WTC11 (cell line): ENCODE measurements around the gene WDCP. TPM values are rescaled to one million over a fixed set of nuclear protein-coding genes. Genes with fewer than 3 reads are reported as not detected.

Source experiments
- ATAC-seq: fragments of 200-7000 bp; cut with Tn5 transposase; 2 replicates; pipeline ENCODE4 v1.10.0; 2021; ENCODE audit warnings: mild to moderate bottlenecking, moderate library complexity
- CTCF ChIA-PET: fragments of 300-600 bp; sonication (Branson Sonifier 250); formaldehyde crosslinking; loops from one replicate; lab custom pipeline; 2021; ENCODE audit warnings: antibody characterized with exemption; lab: Charles Lee
- POLR2A ChIA-PET: fragments of 350-600 bp; sonication (Branson Sonifier 250); formaldehyde crosslinking; loops from one replicate; lab custom pipeline; 2021; ENCODE audit warnings: antibody characterized with exemption; lab: Charles Lee
- DNase-seq: peaks from one replicate; pipeline ENCODE4 v3.0.0; 2021; ENCODE audit warnings: low spot score
- H3K27ac Mint-ChIP-seq: 2 replicates; pipeline ENCODE4 v1.8.0; 2021; ENCODE audit warnings: mixed read lengths
- H3K27me3 Mint-ChIP-seq: 2 replicates; pipeline ENCODE4 v1.8.0; 2021; ENCODE audit warnings: low read depth, mild to moderate bottlenecking, moderate library complexity, mixed read lengths
- H3K36me3 Mint-ChIP-seq: 2 replicates; pipeline ENCODE4 v1.8.0; 2021; ENCODE audit warnings: mixed read lengths
- H3K4me1 Mint-ChIP-seq: 2 replicates; pipeline ENCODE4 v1.8.0; 2022; ENCODE audit warnings: mixed read lengths
- H3K4me3 Mint-ChIP-seq: 2 replicates; pipeline ENCODE4 v1.8.0; 2021; ENCODE audit warnings: mild to moderate bottlenecking, moderate library complexity, mixed read lengths
- H3K9me3 Mint-ChIP-seq: 2 replicates; pipeline ENCODE4 v1.8.0; 2021; ENCODE audit warnings: mixed read lengths
- ATF3 ChIP-seq: sonication (generic); formaldehyde crosslinking; conservative IDR thresholded peaks from 2 replicates; pipeline ENCODE4 v1.8.1; 2022; ENCODE audit warnings: mild to moderate bottlenecking, missing genetic modification reagents
- CREM ChIP-seq: sonication (generic); formaldehyde crosslinking; IDR thresholded peaks from 2 replicates; pipeline ENCODE4 v1.8.1; 2022; ENCODE audit warnings: mild to moderate bottlenecking, missing genetic modification reagents, moderate library complexity
- ESRRA ChIP-seq: sonication (generic); formaldehyde crosslinking; IDR thresholded peaks from 2 replicates; pipeline ENCODE4 v1.8.1; 2022; ENCODE audit warnings: mild to moderate bottlenecking, missing genetic modification reagents, borderline replicate concordance
- FOXJ3 ChIP-seq: sonication (generic); formaldehyde crosslinking; IDR thresholded peaks from 2 replicates; pipeline ENCODE4 v1.9.0; 2021; ENCODE audit warnings: missing genetic modification reagents, mild to moderate bottlenecking, borderline replicate concordance
- HMGA2 ChIP-seq: fragments of 250-450 bp; sonication (Bioruptor Pico); IDR thresholded peaks from 2 replicates; pipeline ENCODE4 v1.4.0; 2021; ENCODE audit warnings: mild to moderate bottlenecking, moderate library complexity
- KAT7 ChIP-seq: sonication (generic); formaldehyde crosslinking; IDR thresholded peaks from 2 replicates; pipeline ENCODE4 v1.8.1; 2023; ENCODE audit warnings: missing genetic modification reagents, mild to moderate bottlenecking, borderline replicate concordance
- MLX ChIP-seq: sonication (generic); formaldehyde crosslinking; IDR thresholded peaks from 2 replicates; pipeline ENCODE4 v1.8.1; 2023; ENCODE audit warnings: mild to moderate bottlenecking, missing genetic modification reagents, moderate library complexity
- NR2C2 ChIP-seq: sonication (generic); formaldehyde crosslinking; IDR thresholded peaks from 2 replicates; pipeline ENCODE4 v1.8.0; 2022; ENCODE audit warnings: mild to moderate bottlenecking, missing genetic modification reagents
- OVOL2 ChIP-seq: fragments of 250-450 bp; sonication (Bioruptor Pico); IDR thresholded peaks from 2 replicates; pipeline ENCODE4 v1.9.0; 2021; ENCODE audit warnings: mild to moderate bottlenecking, borderline replicate concordance
- RORB ChIP-seq: fragments of 250-450 bp; sonication (Bioruptor Pico); IDR thresholded peaks from 2 replicates; pipeline ENCODE4 v1.9.0; 2021; ENCODE audit warnings: mild to moderate bottlenecking
- SOX15 ChIP-seq: fragments of 250-450 bp; sonication (Bioruptor Pico); IDR thresholded peaks from 2 replicates; pipeline ENCODE4 v1.9.0; 2021; ENCODE audit warnings: mild to moderate bottlenecking
- SP1 ChIP-seq: sonication (generic); formaldehyde crosslinking; conservative IDR thresholded peaks from 2 replicates; pipeline ENCODE4 v1.8.1; 2022; ENCODE audit warnings: missing genetic modification reagents
- STAT6 ChIP-seq: sonication (generic); formaldehyde crosslinking; conservative IDR thresholded peaks from 2 replicates; pipeline ENCODE4 v1.8.1; 2023; ENCODE audit warnings: mild to moderate bottlenecking, low read depth, missing genetic modification reagents, moderate library complexity
- TCF7 ChIP-seq: sonication (generic); formaldehyde crosslinking; IDR thresholded peaks from 2 replicates; pipeline ENCODE4 v1.8.0; 2022; ENCODE audit warnings: mild to moderate bottlenecking, low read depth, missing genetic modification reagents, moderate library complexity
- TEAD4 ChIP-seq: sonication (generic); formaldehyde crosslinking; IDR thresholded peaks from 2 replicates; pipeline ENCODE4 v1.8.0; 2022; ENCODE audit warnings: mild to moderate bottlenecking, missing genetic modification reagents
- ZBTB21 ChIP-seq: sonication (generic); formaldehyde crosslinking; IDR thresholded peaks from 2 replicates; pipeline ENCODE4 v1.8.1; 2023; ENCODE audit warnings: mild to moderate bottlenecking, missing genetic modification reagents, borderline replicate concordance
- ZNF138 ChIP-seq: sonication (generic); formaldehyde crosslinking; conservative IDR thresholded peaks from 2 replicates; pipeline ENCODE4 v1.8.1; 2022; ENCODE audit warnings: mild to moderate bottlenecking, moderate library complexity, missing genetic modification reagents
- ZNF317 ChIP-seq: sonication (generic); formaldehyde crosslinking; IDR thresholded peaks from 2 replicates; pipeline ENCODE4 v1.8.1; 2023; ENCODE audit warnings: low read depth, mild to moderate bottlenecking, moderate library complexity, missing genetic modification reagents, borderline replicate concordance
- ZNF396 ChIP-seq: fragments of 250-450 bp; sonication (Bioruptor Pico); IDR thresholded peaks from 2 replicates; pipeline ENCODE4 v1.8.0; 2021; ENCODE audit warnings: mild to moderate bottlenecking, moderate library complexity, borderline replicate concordance
- ZNF423 ChIP-seq: fragments of 250-450 bp; sonication (Bioruptor Pico); IDR thresholded peaks from 2 replicates; pipeline ENCODE4 v2.1.2; 2022; ENCODE audit warnings: mild to moderate bottlenecking, moderate library complexity
- ZNF512 ChIP-seq: sonication (generic); formaldehyde crosslinking; IDR thresholded peaks from 2 replicates; pipeline ENCODE4 v1.8.1; 2022; ENCODE audit warnings: missing genetic modification reagents, borderline replicate concordance
- ZNF671 ChIP-seq: fragments of 250-450 bp; sonication (Bioruptor Pico); IDR thresholded peaks from 2 replicates; pipeline ENCODE4 v1.8.0; 2021; ENCODE audit warnings: mild to moderate bottlenecking
- total RNA-seq: library from RNA; stranded (reverse); gene quantifications from 3 replicates; pipeline ENCODE4 v1.2.3, GENCODE V29; 2021
- TF ChIP-seq, protein P1 (sequence below): sonication (generic); formaldehyde crosslinking; IDR thresholded peaks from 2 replicates; pipeline ENCODE4 v1.8.0; 2023; ENCODE audit warnings: missing genetic modification reagents
- TF ChIP-seq, protein P2 (sequence below): fragments of 250-450 bp; sonication (Bioruptor Pico); IDR thresholded peaks from 2 replicates; pipeline ENCODE4 v1.9.0; 2021; ENCODE audit warnings: moderate library complexity, mild to moderate bottlenecking, inconsistent platforms, borderline replicate concordance

Gene WDCP
- total RNA-seq, 1 experiment from 2014 or later = 31.9 TPM

DNA sequence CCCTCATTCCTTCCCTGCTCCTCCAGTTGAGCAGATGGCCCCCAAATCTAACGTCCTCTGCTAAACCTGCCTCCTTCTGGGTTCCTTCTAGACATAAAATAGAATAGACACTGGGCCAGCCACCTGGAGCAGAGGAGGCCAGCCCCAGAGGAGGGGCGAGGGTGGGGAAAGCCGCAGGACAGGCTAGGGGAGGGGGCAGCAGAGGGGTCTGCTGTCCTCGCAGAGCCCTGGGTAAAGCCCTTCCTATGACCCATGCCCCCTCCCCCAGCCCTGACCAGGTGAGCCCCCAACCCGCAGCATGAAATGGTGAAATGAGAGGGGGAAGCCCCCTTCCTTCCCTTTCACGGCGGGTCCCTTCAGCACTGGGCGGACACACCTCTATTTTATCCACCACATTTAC, 29.5 kb downstream of the WDCP start:
- no peak overlapping the region for H3K4me3 Mint-ChIP-seq
- CTCF ChIA-PET = no interaction called here
- no peaks in the 10 kb centered on the region for H3K9me3 Mint-ChIP-seq
- no peak overlapping the region for H3K27ac Mint-ChIP-seq
- peaks cover 4% of the 10 kb centered on the region for H3K36me3 Mint-ChIP-seq
- no peaks in the 10 kb centered on the region for H3K27me3 Mint-ChIP-seq
- DNase-seq (no peak), ATAC-seq (no peak)
- H3K4me1 Mint-ChIP-seq = peaks cover 29% of the 10 kb centered on the region
- TF ChIP-seq STAT6 (CRISPR knock-in tag) (no peak), ZNF512 (CRISPR knock-in tag) (no peak)
- POLR2A ChIA-PET = no interaction called here

GRCh38 chr2:24016853-24017703, 30.1 kb downstream of the WDCP start:
- POLR2A ChIA-PET = no interaction called here
- Mint-ChIP-seq H3K4me1 (peaks cover 29% of the 10 kb centered on the region), H3K27me3 (no peaks in the 10 kb centered on the region), H3K27ac (no peak overlapping the region), H3K9me3 (no peaks in the 10 kb centered on the region), H3K4me3 (no peak overlapping the region), H3K36me3 (no peaks in the 10 kb centered on the region)
- CTCF ChIA-PET = interaction anchor here (0.8 to 1.6 kb wide), 5 partner anchors 10 to 192 kb away, joined by 3 to 7 read pairs (median 3); partner anchors contain the start of genes ATAD2B and TP53I3
- DNase-seq (no peak), ATAC-seq (no peak)
- TF ChIP-seq ZBTB21 (CRISPR knock-in tag) = no peak
- no peak for TF ChIP-seq ESRRA (CRISPR knock-in tag)
- no peak for TF ChIP-seq SP1
- TF ChIP-seq ZNF396 (CRISPR knock-in tag) = no peak
- no peak for TF ChIP-seq RORB (CRISPR knock-in tag)
- no peak for TF ChIP-seq TEAD4 (CRISPR knock-in tag)
- TF ChIP-seq ZNF317 (CRISPR knock-in tag) = no peak
- no peak for TF ChIP-seq FOXJ3 (CRISPR knock-in tag)

DNA sequence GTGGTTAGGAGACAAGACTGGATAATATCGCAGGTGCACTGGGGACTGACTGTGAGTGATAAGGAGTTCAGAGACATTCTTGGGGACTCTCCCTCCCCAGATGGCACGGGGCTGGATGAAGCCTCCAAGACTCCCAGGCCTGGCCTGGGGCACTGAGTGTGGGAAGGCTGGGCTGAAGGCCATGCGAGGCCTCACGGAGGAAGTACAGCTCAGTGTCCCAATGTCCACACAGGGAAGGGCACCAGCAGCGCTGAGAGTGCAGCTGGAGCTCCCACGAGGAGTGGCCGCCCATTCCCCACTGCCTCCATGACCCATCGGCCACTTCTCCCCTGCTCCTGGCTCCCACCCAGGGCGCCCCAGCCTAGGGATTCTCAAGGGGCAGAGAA, 30.8 kb downstream of the WDCP start:
- CTCF ChIA-PET = interaction anchor here (0.8 to 1.6 kb wide), 5 partner anchors 10 to 192 kb away, joined by 3 to 7 read pairs (median 3); partner anchors contain the start of genes ATAD2B and TP53I3
- Mint-ChIP-seq H3K27me3 (no peaks in the 10 kb centered on the region; the same call in 1 of the 2 replicates), H3K36me3 (no peaks in the 10 kb centered on the region), H3K4me1 (peaks cover 22% of the 10 kb centered on the region), H3K27ac (0 out of 2 replicates have a peak overlapping the region, but pooled peaks have one; percentile 26), H3K9me3 (no peaks in the 10 kb centered on the region), H3K4me3 (no peak overlapping the region)
- DNase-seq (no peak), ATAC-seq (no peak)
- no peak for TF ChIP-seq HMGA2 (CRISPR knock-in tag)
- TF ChIP-seq ATF3 (CRISPR knock-in tag) = no peak
- TF ChIP-seq SP1 = no peak
- TF ChIP-seq, protein P1, sequence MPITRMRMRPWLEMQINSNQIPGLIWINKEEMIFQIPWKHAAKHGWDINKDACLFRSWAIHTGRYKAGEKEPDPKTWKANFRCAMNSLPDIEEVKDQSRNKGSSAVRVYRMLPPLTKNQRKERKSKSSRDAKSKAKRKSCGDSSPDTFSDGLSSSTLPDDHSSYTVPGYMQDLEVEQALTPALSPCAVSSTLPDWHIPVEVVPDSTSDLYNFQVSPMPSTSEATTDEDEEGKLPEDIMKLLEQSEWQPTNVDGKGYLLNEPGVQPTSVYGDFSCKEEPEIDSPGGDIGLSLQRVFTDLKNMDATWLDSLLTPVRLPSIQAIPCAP (CRISPR knock-in tag) = no peak
- TF ChIP-seq ZNF138 (CRISPR knock-in tag) = no peak
- TF ChIP-seq CREM (CRISPR knock-in tag) = no peak
- TF ChIP-seq ZNF671 (CRISPR knock-in tag) = no peak
- TF ChIP-seq, protein P2, sequence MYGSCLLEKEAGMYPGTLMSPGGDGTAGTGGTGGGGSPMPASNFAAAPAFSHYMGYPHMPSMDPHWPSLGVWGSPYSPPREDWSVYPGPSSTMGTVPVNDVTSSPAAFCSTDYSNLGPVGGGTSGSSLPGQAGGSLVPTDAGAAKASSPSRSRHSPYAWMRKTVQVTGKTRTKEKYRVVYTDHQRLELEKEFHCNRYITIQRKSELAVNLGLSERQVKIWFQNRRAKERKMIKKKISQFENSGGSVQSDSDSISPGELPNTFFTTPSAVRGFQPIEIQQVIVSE = no peak
- no peak for TF ChIP-seq SOX15
- TF ChIP-seq OVOL2 (CRISPR knock-in tag) = no peak
- no peak for TF ChIP-seq ZNF423
- TF ChIP-seq TCF7 (CRISPR knock-in tag) = no peak
- TF ChIP-seq KAT7 (CRISPR knock-in tag) = no peak
- no peak for TF ChIP-seq MLX
- no peak for TF ChIP-seq NR2C2 (CRISPR knock-in tag)
- POLR2A ChIA-PET = no interaction called here
